ENCODE data around the gene PSORS1C1. TPM values are rescaled to one million over a fixed set of nuclear protein-coding genes. Genes with fewer than 3 reads are reported as not detected.

PSORS1C1 gene
- total RNA-seq, 2 experiments from 2014 or later, result not detected

DNA sequence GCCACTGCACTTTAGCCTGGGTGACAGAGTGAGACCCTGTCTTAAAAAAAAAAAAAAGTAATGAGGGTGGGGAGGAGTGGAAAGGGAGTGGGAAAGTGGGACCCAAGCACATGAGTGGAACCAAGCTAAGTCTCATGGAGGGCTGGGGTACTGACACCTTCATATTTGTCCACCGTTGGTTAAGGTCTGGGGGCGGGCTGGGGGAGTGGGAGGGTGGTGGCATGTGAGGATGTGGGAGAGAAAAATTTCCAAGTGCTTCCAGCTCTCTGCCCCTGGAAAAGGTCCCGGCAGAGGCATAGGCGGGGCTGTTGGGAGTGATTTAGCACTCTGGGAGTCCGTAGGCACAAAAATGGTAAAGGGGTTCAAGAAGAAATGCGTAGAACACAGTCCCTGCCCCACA is 18.2 kb downstream of the PSORS1C1 start:
- H3K4me1 Mint-ChIP-seq (ENCODE audit: low read depth), result peaks cover 11% of the 10 kb centered on the region
- H3K27ac Mint-ChIP-seq, result no peak overlapping the region
- TF ChIP-seq, protein P1, sequence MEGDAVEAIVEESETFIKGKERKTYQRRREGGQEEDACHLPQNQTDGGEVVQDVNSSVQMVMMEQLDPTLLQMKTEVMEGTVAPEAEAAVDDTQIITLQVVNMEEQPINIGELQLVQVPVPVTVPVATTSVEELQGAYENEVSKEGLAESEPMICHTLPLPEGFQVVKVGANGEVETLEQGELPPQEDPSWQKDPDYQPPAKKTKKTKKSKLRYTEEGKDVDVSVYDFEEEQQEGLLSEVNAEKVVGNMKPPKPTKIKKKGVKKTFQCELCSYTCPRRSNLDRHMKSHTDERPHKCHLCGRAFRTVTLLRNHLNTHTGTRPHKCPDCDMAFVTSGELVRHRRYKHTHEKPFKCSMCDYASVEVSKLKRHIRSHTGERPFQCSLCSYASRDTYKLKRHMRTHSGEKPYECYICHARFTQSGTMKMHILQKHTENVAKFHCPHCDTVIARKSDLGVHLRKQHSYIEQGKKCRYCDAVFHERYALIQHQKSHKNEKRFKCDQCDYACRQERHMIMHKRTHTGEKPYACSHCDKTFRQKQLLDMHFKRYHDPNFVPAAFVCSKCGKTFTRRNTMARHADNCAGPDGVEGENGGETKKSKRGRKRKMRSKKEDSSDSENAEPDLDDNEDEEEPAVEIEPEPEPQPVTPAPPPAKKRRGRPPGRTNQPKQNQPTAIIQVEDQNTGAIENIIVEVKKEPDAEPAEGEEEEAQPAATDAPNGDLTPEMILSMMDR (IDR thresholded peaks at IDR 0.05), result no peak
- ATAC-seq (ENCODE audit: poor library complexity) (no peak), DNase-seq (no peak)
- H3K36me3 Mint-ChIP-seq (ENCODE audit: low read depth), result no peaks in the 10 kb centered on the region
- no peaks in the 10 kb centered on the region for H3K9me3 ChIP-seq (ENCODE audit: control insufficient read depth in 1 of 2, insufficient read depth in 1 of 2, low read length in 2 of 2)
- H3K4me3 ChIP-seq (ENCODE audit: low read length), result no peak overlapping the region
- H3K4me3 Mint-ChIP-seq, result no peak overlapping the region
- peaks cover 12% of the 10 kb centered on the region for H3K4me1 ChIP-seq (ENCODE audit: insufficient read depth, low read length)
- no peaks in the 10 kb centered on the region for H3K9me3 Mint-ChIP-seq
- POLR2A ChIA-PET, result interaction anchor here (1.0 kb wide), 1 partner anchor 60 kb away, joined by 3 read pairs; no protein-coding TSS in a partner anchor
- no peaks in the 10 kb centered on the region for H3K27me3 ChIP-seq (ENCODE audit: control insufficient read depth in 1 of 2, insufficient read depth in 2 of 2, low read length in 2 of 2)
- no peaks in the 10 kb centered on the region for H3K36me3 ChIP-seq (ENCODE audit: insufficient read depth, low read length)
- CTCF ChIA-PET, result interaction anchor here (0.8 kb wide), 1 partner anchor 234 kb away, joined by 3 read pairs; no protein-coding TSS in a partner anchor
- intact Hi-C loops (cut with DNase I, micrococcal nuclease), result no loop called here
- H3K27ac ChIP-seq (ENCODE audit: low read depth in 1 of 2, low read length in 2 of 2), result no peak overlapping the region
- peaks cover 6% of the 10 kb centered on the region for H3K27me3 Mint-ChIP-seq

DNA sequence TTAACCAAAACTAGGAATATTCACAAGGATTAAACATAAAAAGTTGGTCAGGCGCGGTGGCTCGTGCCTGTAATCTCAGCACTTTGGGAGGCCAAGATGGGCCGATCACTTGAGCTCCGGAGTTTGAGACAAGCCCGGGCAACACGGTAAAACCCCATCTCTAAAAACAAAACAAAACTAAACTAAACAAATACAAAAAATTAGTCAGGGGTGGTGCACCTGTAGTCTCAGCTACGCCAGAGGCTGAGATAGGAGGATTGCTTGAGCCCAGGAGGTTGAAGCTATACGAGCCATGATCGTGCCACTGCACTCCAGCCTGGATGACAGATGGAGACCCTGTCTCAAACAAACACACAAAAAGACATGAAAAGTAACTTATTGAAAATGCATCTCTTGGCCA is 21.1 kb downstream of the PSORS1C1 start:
- H3K36me3 ChIP-seq (ENCODE audit: insufficient read depth, low read length), result no peaks in the 10 kb centered on the region
- peaks cover 9% of the 10 kb centered on the region for H3K4me1 ChIP-seq (ENCODE audit: insufficient read depth, low read length)
- H3K27me3 ChIP-seq (ENCODE audit: control insufficient read depth in 1 of 2, insufficient read depth in 2 of 2, low read length in 2 of 2), result no peaks in the 10 kb centered on the region
- H3K4me3 ChIP-seq (ENCODE audit: low read length), result no peak overlapping the region
- TF ChIP-seq, protein P1 (IDR thresholded peaks at IDR 0.05), result no peak
- no peak overlapping the region for H3K27ac ChIP-seq (ENCODE audit: low read depth in 1 of 2, low read length in 2 of 2)
- H3K9me3 Mint-ChIP-seq, result no peaks in the 10 kb centered on the region
- no peak overlapping the region for H3K4me3 Mint-ChIP-seq
- CTCF ChIA-PET, result no interaction called here
- H3K36me3 Mint-ChIP-seq (ENCODE audit: low read depth), result no peaks in the 10 kb centered on the region
- intact Hi-C loops (cut with DNase I, micrococcal nuclease), result loop anchor here in 1 of 2 experiments (2.0 kb wide), 1 partner anchor 253 kb away; no protein-coding TSS in a partner anchor
- H3K9me3 ChIP-seq (ENCODE audit: control insufficient read depth in 1 of 2, insufficient read depth in 1 of 2, low read length in 2 of 2), result no peaks in the 10 kb centered on the region
- POLR2A ChIA-PET, result no interaction called here
- H3K27ac Mint-ChIP-seq, result no peak overlapping the region
- no peaks in the 10 kb centered on the region for H3K27me3 Mint-ChIP-seq
- H3K4me1 Mint-ChIP-seq (ENCODE audit: low read depth), result peaks cover 6% of the 10 kb centered on the region
- no peak for DNase-seq
- ATAC-seq (ENCODE audit: poor library complexity), result no peak

DNA sequence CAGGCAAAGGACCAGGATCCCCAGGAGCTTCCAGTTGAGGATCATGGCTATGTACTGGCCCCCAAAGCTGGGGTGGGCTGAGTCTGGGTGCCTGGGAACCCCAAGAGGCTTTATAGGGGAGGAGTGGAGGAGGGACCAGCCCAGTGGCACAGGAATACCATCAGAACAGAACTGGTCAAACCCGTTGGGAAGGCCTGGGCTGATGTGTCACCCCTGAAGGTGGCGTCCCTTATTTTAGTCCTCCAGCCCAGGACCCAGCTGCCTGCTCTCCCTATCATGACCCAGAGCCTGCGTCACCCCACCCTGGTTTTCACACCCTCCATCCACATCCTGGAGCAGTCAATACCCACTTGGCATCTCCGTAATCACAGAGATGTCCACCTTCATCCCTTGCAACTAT is 24.4 kb downstream of the PSORS1C1 start, which contains the start of gene PSORS1C2:
Gene PSORS1C2, minus strand, starts transcription at position 85 of the 400 bp plus-strand sequence. Its CDS starts 40 bp downstream, at position 45.
- no peak for DNase-seq
- no peaks in the 10 kb centered on the region for H3K9me3 Mint-ChIP-seq
- peaks cover 7% of the 10 kb centered on the region for H3K36me3 Mint-ChIP-seq (ENCODE audit: low read depth)
- Histone ChIP-seq H3K9me3 (ENCODE audit: control insufficient read depth in 1 of 2, insufficient read depth in 1 of 2, low read length in 2 of 2) (no peaks in the 10 kb centered on the region), H3K4me3 (ENCODE audit: low read length) (no peak within 1 kb of the TSS), H3K4me1 (ENCODE audit: insufficient read depth, low read length) (peaks cover 9% of the 10 kb centered on the region), H3K36me3 (ENCODE audit: insufficient read depth, low read length) (peaks cover 1% of the 10 kb centered on the region), H3K27ac (ENCODE audit: low read depth in 1 of 2, low read length in 2 of 2) (no peak within 1 kb of the TSS), H3K27me3 (ENCODE audit: control insufficient read depth in 1 of 2, insufficient read depth in 2 of 2, low read length in 2 of 2) (no peaks in the 10 kb centered on the region)
- CTCF ChIA-PET, result interaction anchor here (2.6 to 3.4 kb wide), 2 partner anchors 53 to 228 kb away, joined by 12 to 19 read pairs; no protein-coding TSS in a partner anchor
- TF ChIP-seq, protein P1 (IDR thresholded peaks at IDR 0.05), result no peak
- peaks cover 6% of the 10 kb centered on the region for H3K4me1 Mint-ChIP-seq (ENCODE audit: low read depth)
- no peak for ATAC-seq (ENCODE audit: poor library complexity)
- POLR2A ChIA-PET, result interaction anchor here (1.0 to 1.6 kb wide), 3 partner anchors 54 to 228 kb away, joined by 4 to 6 read pairs (median 5); no protein-coding TSS in a partner anchor
- no peak within 1 kb of the TSS for H3K4me3 Mint-ChIP-seq
- H3K27me3 Mint-ChIP-seq, result no peaks in the 10 kb centered on the region
- intact Hi-C loops (cut with DNase I, micrococcal nuclease), result no loop called here
- no peak within 1 kb of the TSS for H3K27ac Mint-ChIP-seq
